Coronary artery (tissue), 2 donors: ENCODE measurements around the gene CD2AP.

Source experiments
- DNase-seq: peaks from one replicate; pipeline ENCODE4 v3.0.0-alpha.2; 2017; ENCODE audit warnings: low spot score
- H3K27ac ChIP-seq, 2 donors: fragments of 200-600 bp; sonication (generic); one replicate each; pipeline ENCODE4 v1.5.1; 2016 to 2019
- H3K4me3 ChIP-seq: fragments of 200-600 bp; sonication (generic); 2 replicates; pipeline ENCODE4 v1.5.1; 2016; ENCODE audit warnings: mild to moderate bottlenecking, moderate library complexity
- TF ChIP-seq, protein P1 (sequence below): fragments of 200-600 bp; sonication (generic); IDR thresholded peaks from one replicate; pipeline ENCODE4 v1.5.1; 2019; ENCODE audit warnings: antibody characterized with exemption

Gene CD2AP

DNA sequence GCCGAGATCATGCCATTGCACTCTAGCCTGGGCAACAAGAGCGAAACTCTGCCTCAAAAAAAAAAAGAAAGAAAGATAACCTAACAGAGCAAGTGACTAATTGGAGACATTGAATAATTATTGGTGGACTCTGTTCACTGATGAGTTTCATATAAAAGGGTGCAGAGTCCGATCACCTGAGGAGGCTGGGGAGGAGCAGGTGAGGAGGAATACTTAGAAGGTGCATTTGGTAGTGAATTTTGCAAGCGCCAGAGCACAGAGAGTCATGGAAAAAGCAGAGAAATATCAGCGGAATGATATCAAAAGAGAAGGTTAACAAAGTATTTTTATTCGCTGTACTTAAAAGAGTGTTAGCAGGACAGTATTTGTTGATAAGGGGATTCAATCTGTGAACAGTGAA lies 44.4 kb downstream of the CD2AP start:
- DNase-seq: no peak
- H3K27ac ChIP-seq: no peak overlapping the region
- TF ChIP-seq, protein P1, sequence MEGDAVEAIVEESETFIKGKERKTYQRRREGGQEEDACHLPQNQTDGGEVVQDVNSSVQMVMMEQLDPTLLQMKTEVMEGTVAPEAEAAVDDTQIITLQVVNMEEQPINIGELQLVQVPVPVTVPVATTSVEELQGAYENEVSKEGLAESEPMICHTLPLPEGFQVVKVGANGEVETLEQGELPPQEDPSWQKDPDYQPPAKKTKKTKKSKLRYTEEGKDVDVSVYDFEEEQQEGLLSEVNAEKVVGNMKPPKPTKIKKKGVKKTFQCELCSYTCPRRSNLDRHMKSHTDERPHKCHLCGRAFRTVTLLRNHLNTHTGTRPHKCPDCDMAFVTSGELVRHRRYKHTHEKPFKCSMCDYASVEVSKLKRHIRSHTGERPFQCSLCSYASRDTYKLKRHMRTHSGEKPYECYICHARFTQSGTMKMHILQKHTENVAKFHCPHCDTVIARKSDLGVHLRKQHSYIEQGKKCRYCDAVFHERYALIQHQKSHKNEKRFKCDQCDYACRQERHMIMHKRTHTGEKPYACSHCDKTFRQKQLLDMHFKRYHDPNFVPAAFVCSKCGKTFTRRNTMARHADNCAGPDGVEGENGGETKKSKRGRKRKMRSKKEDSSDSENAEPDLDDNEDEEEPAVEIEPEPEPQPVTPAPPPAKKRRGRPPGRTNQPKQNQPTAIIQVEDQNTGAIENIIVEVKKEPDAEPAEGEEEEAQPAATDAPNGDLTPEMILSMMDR: no peak
- no peak overlapping the region for H3K4me3 ChIP-seq

- H3K4me3 ChIP-seq: no peak overlapping the region
- TF ChIP-seq, protein P1: no peak
- no peak overlapping the region for H3K27ac ChIP-seq
- no peak for DNase-seq
Observed at GRCh38 chr6:47524136-47524845, 46.7 kb downstream of the CD2AP start.

DNA sequence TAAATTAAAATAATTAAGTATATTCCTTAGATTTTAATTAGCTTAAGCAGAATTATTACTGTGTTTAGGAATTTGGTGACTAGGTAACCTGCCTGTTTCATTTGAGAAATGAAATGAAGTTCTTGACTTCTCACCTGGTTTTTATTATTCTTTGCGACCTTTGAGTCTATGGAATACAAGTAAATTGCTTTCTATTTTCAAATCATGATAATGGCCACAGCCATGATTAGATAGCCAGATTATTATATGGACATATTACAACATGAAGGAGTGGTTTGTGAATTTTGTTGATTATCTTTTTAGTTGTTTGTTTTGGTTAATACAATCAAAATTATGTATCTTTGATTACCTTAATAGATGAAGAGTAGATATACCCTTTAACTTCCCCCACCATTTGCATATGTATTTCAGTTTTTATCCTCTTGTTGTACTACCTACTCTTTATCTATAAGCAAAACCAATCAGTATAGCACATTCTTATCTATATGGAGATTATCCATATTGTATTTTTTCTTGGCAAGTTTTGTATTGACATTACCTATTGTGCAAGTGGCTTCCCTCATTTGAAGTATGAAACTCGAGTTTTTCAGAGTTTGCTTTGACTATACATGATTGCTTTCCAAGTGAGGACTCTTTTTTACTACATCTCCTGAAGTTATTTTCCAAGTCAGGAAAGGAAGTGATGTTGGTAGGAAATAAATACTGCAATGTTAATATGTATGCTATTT lies 47.9 kb downstream of the CD2AP start:
- TF ChIP-seq, protein P1: no peak
- no peak overlapping the region for H3K4me3 ChIP-seq
- DNase-seq: no peak
- no peak overlapping the region for H3K27ac ChIP-seq

DNA sequence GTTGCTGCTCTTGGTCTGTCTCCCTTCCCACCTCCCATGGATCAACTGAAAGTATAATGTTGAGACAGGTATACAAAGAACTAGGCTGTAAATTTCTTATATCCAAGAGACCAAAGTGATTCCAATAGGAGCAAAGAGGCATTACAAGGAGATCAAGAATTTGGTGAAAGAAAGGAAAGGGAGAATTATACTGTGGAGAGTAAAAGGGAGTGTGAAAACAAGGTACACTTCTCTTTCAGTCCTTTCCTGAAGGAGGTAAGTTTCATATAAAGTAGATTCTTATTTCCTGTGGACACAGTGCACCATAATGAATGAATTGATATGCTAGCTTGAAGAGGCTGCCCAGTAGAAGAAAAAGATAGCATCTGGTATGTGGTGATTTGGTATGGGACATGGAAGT lies 49.7 kb downstream of the CD2AP start:
- DNase-seq: no peak
- Histone ChIP-seq H3K4me3 (no peak overlapping the region), H3K27ac (no peak overlapping the region)
- TF ChIP-seq, protein P1: no peak

DNA sequence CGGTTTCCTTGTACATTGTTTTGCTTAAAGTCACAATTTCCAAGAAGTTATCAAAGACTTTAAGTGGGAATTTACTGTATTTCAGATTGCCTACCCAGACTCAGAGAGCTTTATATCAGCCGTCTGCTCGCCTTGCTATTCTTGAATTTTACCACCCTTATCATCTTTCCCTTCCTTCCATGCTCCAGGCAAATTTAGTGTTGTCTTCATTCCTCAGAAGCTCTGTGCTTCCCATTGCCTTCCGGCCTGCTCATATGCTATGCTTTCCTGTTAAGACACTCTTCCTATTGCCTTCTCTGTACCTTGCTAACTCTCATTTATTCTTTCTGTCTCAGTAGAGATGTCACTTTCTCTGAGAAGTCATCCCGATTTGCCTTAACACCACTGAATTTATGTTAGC lies 52.1 kb downstream of the CD2AP start:
- TF ChIP-seq, protein P1: no peak
- no peak overlapping the region for H3K4me3 ChIP-seq
- H3K27ac ChIP-seq: no peak overlapping the region
- DNase-seq: no peak

DNA sequence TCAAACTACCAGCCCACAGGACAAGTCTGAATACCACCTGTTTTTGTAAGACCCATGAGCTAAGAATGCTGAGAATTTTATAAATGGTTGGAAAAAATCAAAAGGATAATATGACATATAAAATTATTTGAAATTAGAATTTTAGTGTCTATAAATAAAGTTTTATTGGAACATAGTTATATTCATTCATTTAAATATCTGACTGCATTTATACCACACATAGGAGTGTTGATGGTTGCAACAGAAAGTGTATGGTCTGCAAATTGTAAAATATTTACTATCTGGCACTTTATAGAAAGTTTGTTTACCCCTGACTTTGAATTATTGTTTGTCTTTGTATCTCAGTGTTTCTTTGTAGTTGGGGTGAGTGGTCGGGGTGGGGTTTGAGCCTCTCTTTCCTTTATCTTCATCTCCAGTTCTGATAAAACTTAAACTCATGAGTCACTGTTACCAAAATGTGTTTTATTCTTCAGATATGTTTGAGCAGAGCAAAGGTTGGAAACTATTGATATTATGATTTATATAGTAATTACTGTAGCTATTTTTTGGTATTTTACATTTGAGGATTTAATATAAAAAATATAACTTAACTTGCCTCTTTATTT lies 55.5 kb downstream of the CD2AP start:
- DNase-seq: no peak
- TF ChIP-seq, protein P1: no peak
- no peak overlapping the region for H3K27ac ChIP-seq
- H3K4me3 ChIP-seq: no peak overlapping the region
